HepG2 (cell line): ENCODE results near the gene TMEM253. TPM values are rescaled to one million over a fixed set of nuclear protein-coding genes. Genes with fewer than 3 reads are reported as not detected.

ENCODE experiments used
- AGO2 ChIP-seq: fragments of 200-400 bp; formaldehyde crosslinking; optimal IDR thresholded peaks from 2 replicates; pipeline ENCODE3; 2017; ENCODE audit warnings: mild to moderate bottlenecking, low read depth, low read length, moderate library complexity
- CBFB ChIP-seq: sonication (generic); formaldehyde crosslinking; IDR thresholded peaks from 2 replicates; pipeline ENCODE4 v1.4.0; 2020; ENCODE audit warnings: missing genetic modification reagents
- FOSL2 ChIP-seq: sonication (generic); formaldehyde crosslinking; IDR thresholded peaks from 2 replicates; pipeline ENCODE4 v1.4.0; 2020; ENCODE audit warnings: missing genetic modification reagents
- RBFOX2 ChIP-seq: fragments of 200-400 bp; formaldehyde crosslinking; IDR thresholded peaks from 2 replicates; pipeline ENCODE4 v1.6.1; 2017; ENCODE audit warnings: low read depth, mild to moderate bottlenecking, low read length
- THYN1 ChIP-seq: sonication (generic); formaldehyde crosslinking; IDR thresholded peaks from 2 replicates; pipeline ENCODE4 v1.8.1; 2023; ENCODE audit warnings: low read depth, mild to moderate bottlenecking, moderate library complexity, missing genetic modification reagents, borderline replicate concordance
- ZNF615 ChIP-seq: sonication (generic); formaldehyde crosslinking; IDR thresholded peaks from 2 replicates; pipeline ENCODE4 v1.5.0; 2020; ENCODE audit warnings: mild to moderate bottlenecking, missing genetic modification reagents, borderline replicate concordance
- ZNF747 ChIP-seq: sonication (generic); formaldehyde crosslinking; IDR thresholded peaks from 2 replicates; pipeline ENCODE4 v1.8.1; 2023; ENCODE audit warnings: missing genetic modification reagents, mild to moderate bottlenecking, borderline replicate concordance
- polyA plus RNA-seq, 8 experiments: library from polyadenylated mRNA; depleted of rRNA in 3 of 8; stranded (reverse) in 7 of 8; unstranded in 1 of 8; fragments of >200 nt; fragmentation: Illumina TruSeq in 4 of 8; extraction: Trizol in 4 of 8; gene quantifications; 2 replicates each; pipeline versions ENCODE4 v1.2.1 to v1.2.3, GENCODE V29; 2011 to 2016; ENCODE audit warnings: low read depth in 4 of 8, missing spikeins in 1 of 8, mixed read lengths in 1 of 8; ENCODE audit not compliant: insufficient read depth in 1 of 8
- total RNA-seq, 5 experiments: library from RNA; depleted of rRNA; stranded (reverse); fragments of >200 nt; fragmentation: Illumina TruSeq; extraction: Trizol; gene quantifications; 2 replicates each; pipeline ENCODE4 v1.2.3, GENCODE V29; 2016; ENCODE audit warnings: low read depth in 1 of 5
- TF ChIP-seq, protein P1 (sequence below): sonication (generic); formaldehyde crosslinking; IDR thresholded peaks from 2 replicates; pipeline ENCODE4 v1.4.0; 2020; ENCODE audit warnings: missing genetic modification reagents
- TF ChIP-seq, protein P2 (sequence below): sonication (generic); formaldehyde crosslinking; IDR thresholded peaks from 2 replicates; pipeline ENCODE4 v1.8.0; 2022; ENCODE audit warnings: mild to moderate bottlenecking, missing genetic modification reagents; ENCODE audit not compliant: insufficient replicate concordance

The TMEM253 gene
- total and polyA plus RNA-seq, 2 of the 13 experiments (the other 11 are each of a cell fraction or from before 2014, with no cell fraction given), result 0.29 to 0.45 TPM

DNA sequence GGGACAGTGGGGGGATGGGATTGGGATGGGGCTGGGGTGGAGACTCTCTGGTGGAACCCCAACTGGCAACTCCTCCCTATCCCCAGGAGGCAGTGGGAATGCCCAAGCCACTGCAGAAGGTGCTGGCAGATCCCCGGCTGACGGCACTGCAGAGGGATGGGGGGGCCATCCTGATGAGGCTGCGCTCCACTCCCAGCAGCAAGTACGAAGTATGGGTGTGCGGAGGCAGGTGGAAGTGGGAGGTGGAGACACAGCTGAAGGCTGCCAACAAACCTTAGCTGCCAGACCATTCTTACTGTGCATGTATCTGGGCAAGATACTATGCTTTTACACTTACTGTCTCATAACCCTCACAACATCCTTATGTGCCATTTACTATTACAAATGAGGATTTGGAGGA, 22.6 kb upstream of the TMEM253 start (continued):
- TF ChIP-seq FOSL2 (CRISPR knock-in tag), result no peak
- no peak for TF ChIP-seq ZNF615 (CRISPR knock-in tag)
- TF ChIP-seq, protein P1, sequence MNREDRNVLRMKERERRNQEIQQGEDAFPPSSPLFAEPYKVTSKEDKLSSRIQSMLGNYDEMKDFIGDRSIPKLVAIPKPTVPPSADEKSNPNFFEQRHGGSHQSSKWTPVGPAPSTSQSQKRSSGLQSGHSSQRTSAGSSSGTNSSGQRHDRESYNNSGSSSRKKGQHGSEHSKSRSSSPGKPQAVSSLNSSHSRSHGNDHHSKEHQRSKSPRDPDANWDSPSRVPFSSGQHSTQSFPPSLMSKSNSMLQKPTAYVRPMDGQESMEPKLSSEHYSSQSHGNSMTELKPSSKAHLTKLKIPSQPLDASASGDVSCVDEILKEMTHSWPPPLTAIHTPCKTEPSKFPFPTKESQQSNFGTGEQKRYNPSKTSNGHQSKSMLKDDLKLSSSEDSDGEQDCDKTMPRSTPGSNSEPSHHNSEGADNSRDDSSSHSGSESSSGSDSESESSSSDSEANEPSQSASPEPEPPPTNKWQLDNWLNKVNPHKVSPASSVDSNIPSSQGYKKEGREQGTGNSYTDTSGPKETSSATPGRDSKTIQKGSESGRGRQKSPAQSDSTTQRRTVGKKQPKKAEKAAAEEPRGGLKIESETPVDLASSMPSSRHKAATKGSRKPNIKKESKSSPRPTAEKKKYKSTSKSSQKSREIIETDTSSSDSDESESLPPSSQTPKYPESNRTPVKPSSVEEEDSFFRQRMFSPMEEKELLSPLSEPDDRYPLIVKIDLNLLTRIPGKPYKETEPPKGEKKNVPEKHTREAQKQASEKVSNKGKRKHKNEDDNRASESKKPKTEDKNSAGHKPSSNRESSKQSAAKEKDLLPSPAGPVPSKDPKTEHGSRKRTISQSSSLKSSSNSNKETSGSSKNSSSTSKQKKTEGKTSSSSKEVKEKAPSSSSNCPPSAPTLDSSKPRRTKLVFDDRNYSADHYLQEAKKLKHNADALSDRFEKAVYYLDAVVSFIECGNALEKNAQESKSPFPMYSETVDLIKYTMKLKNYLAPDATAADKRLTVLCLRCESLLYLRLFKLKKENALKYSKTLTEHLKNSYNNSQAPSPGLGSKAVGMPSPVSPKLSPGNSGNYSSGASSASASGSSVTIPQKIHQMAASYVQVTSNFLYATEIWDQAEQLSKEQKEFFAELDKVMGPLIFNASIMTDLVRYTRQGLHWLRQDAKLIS (CRISPR knock-in tag), result no peak
- TF ChIP-seq ZNF747 (CRISPR knock-in tag), result no peak
- 0 out of 2 replicates have a peak, but pooled peaks have one; percentile 20 for TF ChIP-seq RBFOX2
- TF ChIP-seq, protein P2, sequence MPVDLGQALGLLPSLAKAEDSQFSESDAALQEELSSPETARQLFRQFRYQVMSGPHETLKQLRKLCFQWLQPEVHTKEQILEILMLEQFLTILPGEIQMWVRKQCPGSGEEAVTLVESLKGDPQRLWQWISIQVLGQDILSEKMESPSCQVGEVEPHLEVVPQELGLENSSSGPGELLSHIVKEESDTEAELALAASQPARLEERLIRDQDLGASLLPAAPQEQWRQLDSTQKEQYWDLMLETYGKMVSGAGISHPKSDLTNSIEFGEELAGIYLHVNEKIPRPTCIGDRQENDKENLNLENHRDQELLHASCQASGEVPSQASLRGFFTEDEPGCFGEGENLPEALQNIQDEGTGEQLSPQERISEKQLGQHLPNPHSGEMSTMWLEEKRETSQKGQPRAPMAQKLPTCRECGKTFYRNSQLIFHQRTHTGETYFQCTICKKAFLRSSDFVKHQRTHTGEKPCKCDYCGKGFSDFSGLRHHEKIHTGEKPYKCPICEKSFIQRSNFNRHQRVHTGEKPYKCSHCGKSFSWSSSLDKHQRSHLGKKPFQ (CRISPR knock-in tag), result no peak
- TF ChIP-seq AGO2, result peak; percentile 44
- no peak for TF ChIP-seq THYN1
- no peak for TF ChIP-seq CBFB (CRISPR knock-in tag)
- TF ChIP-seq, all 625 proteins: peak for 2
